GM12874 (cell line): Measurements from ENCODE around the gene CCDC43.

ENCODE experiments used
- TF ChIP-seq, protein P1 (sequence below): IDR thresholded peaks from 2 replicates; pipeline ENCODE4 v1.5.1; 2011; ENCODE audit warnings: low read depth, mild to moderate bottlenecking, control low read depth, low read length, moderate library complexity; ENCODE audit not compliant: insufficient read depth

Gene CCDC43, protein sequence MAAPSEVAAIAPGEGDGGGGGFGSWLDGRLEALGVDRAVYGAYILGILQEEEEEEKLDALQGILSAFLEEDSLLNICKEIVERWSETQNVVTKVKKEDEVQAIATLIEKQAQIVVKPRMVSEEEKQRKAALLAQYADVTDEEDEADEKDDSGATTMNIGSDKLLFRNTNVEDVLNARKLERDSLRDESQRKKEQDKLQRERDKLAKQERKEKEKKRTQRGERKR

DNA sequence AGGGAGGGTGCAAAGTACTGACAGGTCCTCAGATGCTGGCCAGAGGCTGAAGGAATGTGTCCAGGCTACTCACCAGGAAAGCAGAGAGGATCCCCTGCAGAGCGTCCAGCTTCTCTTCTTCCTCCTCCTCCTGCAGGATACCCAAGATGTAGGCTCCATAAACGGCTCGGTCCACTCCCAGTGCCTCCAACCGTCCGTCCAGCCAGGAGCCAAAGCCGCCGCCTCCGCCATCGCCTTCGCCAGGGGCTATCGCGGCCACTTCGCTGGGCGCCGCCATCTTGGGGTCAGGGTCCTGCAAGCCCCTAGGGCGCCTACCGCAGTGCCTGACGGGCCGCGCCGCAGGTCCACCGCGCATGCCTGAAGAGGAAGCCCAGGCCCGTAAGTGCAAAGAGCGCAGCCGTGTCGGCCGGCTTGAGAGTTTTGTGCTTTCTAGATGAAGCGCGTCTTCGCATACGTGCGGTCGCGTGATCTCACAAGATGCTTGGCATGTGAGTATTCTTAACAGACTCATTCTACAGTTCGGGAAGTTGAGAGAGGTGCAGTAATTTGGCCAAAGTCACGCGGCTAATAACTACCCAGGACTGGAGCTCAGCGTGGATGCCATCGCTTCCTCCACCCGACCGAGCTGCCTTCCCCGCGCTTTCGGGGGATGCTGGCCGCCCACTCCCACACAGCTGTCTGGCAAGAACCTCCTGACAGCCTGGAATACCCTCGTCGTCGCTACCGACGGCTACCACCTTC is at the start of gene CCDC43:
CCDC43 (minus strand) TSS at position 300 of the 741 bp plus-strand sequence; CDS start at position 277, 23 bp downstream.
- TF ChIP-seq, protein P1, sequence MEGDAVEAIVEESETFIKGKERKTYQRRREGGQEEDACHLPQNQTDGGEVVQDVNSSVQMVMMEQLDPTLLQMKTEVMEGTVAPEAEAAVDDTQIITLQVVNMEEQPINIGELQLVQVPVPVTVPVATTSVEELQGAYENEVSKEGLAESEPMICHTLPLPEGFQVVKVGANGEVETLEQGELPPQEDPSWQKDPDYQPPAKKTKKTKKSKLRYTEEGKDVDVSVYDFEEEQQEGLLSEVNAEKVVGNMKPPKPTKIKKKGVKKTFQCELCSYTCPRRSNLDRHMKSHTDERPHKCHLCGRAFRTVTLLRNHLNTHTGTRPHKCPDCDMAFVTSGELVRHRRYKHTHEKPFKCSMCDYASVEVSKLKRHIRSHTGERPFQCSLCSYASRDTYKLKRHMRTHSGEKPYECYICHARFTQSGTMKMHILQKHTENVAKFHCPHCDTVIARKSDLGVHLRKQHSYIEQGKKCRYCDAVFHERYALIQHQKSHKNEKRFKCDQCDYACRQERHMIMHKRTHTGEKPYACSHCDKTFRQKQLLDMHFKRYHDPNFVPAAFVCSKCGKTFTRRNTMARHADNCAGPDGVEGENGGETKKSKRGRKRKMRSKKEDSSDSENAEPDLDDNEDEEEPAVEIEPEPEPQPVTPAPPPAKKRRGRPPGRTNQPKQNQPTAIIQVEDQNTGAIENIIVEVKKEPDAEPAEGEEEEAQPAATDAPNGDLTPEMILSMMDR: no peak

GRCh38 chr17:44738214-44738906 is 48.8 kb upstream of the CCDC43 start:
- TF ChIP-seq, protein P1: no peak

DNA sequence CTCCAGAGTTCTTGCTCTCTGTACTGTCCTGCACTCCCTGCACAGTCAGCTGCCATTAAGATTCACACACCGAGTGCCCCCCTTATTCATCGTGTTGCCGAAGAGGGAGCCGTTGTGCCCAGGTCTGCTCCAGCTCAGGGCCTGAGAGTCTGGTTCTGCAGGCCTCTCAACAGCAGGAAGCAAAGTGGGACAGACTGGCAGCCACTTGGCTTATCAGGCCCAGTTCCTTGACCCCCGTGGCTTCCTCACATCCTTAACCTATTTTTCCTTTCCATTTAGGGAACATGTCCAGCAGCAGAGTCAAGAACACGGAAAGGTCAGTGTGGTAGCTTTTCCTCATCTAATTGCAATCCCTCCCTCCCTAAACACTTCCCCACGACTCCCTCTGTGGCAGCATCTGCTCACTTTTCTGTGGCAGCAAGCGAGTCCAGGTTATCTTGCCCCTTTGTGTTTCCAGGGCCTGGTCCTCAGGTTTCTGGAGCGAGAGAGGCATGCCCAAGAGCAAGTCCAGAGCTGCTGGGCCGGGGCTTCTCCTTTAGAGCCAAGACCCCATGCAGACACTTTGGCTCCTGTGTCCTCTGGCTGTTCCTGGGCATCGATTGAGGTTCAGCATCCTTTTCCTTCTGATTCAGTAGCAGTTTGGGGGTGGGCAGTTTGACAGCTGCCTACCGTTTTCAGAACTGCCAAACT is 47.1 kb upstream of the CCDC43 start:
- TF ChIP-seq, protein P1: no peak

GRCh38 chr17:44734272-44734671 is 44.7 kb upstream of the CCDC43 start:
- TF ChIP-seq, protein P1: no peak

DNA sequence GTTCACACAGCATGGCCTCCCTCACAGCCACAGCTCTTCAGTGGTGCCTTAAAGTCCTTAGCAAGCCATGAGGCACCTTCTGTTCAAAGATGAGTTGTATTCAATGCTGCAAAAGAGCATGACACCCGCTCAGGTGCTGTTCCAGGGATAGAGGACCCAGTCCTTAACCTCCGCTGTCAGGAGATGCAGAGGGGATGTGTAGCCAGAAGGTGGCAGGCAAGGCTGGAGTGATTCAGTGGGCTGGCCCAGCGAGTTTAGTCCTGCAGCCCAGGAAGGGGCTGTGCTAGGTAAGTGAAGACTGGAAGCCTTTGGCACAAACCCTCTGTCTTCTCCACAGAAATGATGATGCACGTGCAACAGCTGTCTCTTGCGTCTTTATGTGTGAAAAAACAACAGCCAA is 44.2 kb upstream of the CCDC43 start:
- TF ChIP-seq, protein P1: peak; percentile 34; the same call in 1 of the 2 replicates

- TF ChIP-seq, protein P1: no peak
These were observed 32.7 kb upstream of the CCDC43 start for GRCh38 chr17:44722254-44722653.

GRCh38 chr17:44719444-44719843 is 29.9 kb upstream of the CCDC43 start:
- TF ChIP-seq, protein P1: no peak
